ENCODE results near the gene PPP6R3. TPM values are rescaled to one million over a fixed set of nuclear protein-coding genes. Genes with fewer than 3 reads are reported as not detected.

Gene PPP6R3
- total RNA-seq, 2 donors from 2014 or later: 118 to 146 TPM

DNA sequence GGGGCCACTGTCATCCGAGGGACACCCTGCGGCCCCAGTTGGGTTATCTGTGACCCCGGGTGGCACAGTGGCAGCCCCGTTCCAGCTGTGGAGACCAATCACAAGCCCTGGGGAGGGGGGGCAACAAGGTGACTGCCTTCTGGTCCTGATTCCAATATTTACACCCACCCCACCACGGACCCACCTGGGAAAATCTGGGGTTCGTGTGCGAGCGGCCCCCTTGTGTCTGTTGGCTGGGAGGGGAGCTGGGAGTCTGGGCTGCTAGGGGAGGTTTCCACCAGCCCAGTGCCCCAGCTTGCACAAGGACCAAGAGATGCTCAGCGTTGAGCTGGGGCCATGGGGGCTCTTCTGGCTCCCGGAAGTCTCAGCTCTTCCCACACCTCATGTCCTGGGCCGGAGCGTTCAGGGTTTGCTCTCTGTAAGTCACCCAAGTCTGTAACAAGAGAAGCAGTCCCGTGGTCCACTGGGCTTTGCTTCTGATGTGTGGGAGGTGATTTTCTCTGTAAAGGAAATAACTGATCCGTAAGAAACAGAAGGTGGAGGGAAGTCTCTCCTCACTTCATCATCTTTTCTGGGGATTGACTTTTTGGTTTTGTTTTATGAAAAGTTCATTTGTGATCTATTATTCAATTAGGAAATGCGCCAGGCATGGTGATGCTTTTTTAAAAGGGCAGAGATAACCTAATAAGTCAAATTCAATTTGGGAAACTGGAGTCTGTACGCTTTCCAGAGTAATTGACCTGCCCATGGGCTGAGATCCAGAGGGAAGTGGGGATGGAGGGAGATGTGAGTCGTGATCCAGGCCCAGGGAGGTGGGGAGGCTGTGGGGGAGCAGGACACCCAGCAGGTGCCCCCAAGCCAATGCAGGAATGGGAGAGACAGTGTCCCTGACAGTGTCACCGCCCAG, 201.4 kb downstream of the PPP6R3 start:
- Histone ChIP-seq H3K4me3 (no peak overlapping the region), H3K4me1 (replicated peaks) (peaks cover 2% of the 10 kb centered on the region), H3K9me3 (no peaks in the 10 kb centered on the region), H3K36me3 (no peaks in the 10 kb centered on the region), H3K27me3 (replicated peaks; ENCODE audit: insufficient read depth) (no peaks in the 10 kb centered on the region), H3K27ac (no peak overlapping the region)
- no peak for DNase-seq (ENCODE audit: low spot score)
- TF ChIP-seq POLR2A (IDR thresholded peaks at IDR 0.05) (no peak), POLR2AphosphoS5 (IDR thresholded peaks at IDR 0.05) (no peak)
- TF ChIP-seq, protein P1, sequence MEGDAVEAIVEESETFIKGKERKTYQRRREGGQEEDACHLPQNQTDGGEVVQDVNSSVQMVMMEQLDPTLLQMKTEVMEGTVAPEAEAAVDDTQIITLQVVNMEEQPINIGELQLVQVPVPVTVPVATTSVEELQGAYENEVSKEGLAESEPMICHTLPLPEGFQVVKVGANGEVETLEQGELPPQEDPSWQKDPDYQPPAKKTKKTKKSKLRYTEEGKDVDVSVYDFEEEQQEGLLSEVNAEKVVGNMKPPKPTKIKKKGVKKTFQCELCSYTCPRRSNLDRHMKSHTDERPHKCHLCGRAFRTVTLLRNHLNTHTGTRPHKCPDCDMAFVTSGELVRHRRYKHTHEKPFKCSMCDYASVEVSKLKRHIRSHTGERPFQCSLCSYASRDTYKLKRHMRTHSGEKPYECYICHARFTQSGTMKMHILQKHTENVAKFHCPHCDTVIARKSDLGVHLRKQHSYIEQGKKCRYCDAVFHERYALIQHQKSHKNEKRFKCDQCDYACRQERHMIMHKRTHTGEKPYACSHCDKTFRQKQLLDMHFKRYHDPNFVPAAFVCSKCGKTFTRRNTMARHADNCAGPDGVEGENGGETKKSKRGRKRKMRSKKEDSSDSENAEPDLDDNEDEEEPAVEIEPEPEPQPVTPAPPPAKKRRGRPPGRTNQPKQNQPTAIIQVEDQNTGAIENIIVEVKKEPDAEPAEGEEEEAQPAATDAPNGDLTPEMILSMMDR (IDR thresholded peaks at IDR 0.05): no peak
- intact Hi-C loops (cut with DNase I): no loop called here
- 86% methylated on average over 17 of the region's 18 CpGs for WGBS

DNA sequence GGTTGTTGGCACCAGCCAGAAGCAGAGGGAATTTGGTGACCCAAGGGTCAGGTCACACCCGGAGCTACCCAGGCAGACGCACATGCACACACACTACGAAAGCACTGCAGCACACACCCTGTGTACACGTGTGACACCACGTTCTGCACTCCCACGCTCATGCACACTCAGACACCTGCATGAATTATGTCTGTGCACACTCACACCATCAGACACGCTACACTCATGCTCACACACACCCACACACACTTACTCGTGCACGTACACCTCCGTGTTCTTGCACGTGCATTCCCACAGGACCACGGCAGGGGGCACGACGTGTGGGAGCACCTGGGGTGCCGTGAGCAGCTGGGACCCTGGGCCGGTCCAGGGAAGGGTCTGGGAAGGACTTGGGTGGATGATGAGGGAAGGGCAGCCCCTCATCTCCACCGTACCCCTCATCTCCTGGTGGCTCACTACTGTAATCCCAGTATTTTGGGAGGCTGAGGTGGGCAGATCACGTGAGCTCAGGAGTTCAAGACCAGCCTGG, 203.0 kb downstream of the PPP6R3 start:
- 92% methylated on average over 18 of the region's 18 CpGs for WGBS
- Histone ChIP-seq H3K27me3 (replicated peaks; ENCODE audit: insufficient read depth) (no peaks in the 10 kb centered on the region), H3K36me3 (no peaks in the 10 kb centered on the region), H3K4me1 (replicated peaks) (peaks cover 2% of the 10 kb centered on the region), H3K27ac (no peak overlapping the region), H3K4me3 (no peak overlapping the region), H3K9me3 (no peaks in the 10 kb centered on the region)
- no peak for DNase-seq (ENCODE audit: low spot score)
- intact Hi-C loops (cut with DNase I): no loop called here
- TF ChIP-seq, protein P1 (IDR thresholded peaks at IDR 0.05): no peak

DNA sequence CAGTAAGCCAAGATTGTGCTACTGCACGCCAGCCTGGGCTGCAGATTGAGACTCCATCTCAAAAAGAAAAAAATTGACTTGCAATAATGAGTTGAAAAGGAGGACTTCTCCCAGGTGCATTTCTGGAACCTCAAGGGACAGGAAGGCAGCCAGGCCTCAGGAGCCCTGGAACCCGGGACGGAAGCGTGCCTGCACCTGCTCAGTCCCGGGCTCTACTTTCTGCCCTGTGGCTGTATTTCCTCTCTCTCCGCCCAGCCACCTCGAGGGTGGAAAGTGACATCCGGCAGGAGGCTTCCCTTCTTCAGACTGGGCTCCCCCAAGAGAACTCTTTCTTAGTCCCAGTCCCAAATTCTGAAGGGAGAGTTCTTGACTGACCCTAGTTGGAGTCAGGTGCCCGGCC, 203.6 kb downstream of the PPP6R3 start:
- no peaks in the 10 kb centered on the region for H3K9me3 ChIP-seq
- H3K27ac ChIP-seq: no peak overlapping the region
- 79% methylated on average over 9 of the region's 9 CpGs for WGBS
- no peaks in the 10 kb centered on the region for H3K36me3 ChIP-seq
- TF ChIP-seq, protein P1 (IDR thresholded peaks at IDR 0.05): no peak
- TF ChIP-seq POLR2AphosphoS5 (IDR thresholded peaks at IDR 0.05): no peak
- TF ChIP-seq POLR2A (IDR thresholded peaks at IDR 0.05): no peak
- DNase-seq (ENCODE audit: low spot score): no peak
- no peaks in the 10 kb centered on the region for H3K27me3 ChIP-seq (replicated peaks; ENCODE audit: insufficient read depth)
- peaks cover 2% of the 10 kb centered on the region for H3K4me1 ChIP-seq (replicated peaks)
- intact Hi-C loops (cut with DNase I): no loop called here
- H3K4me3 ChIP-seq: no peak overlapping the region

- Histone ChIP-seq H3K27ac (no peak overlapping the region), H3K4me1 (replicated peaks) (no peaks in the 10 kb centered on the region), H3K4me3 (no peak overlapping the region), H3K36me3 (no peaks in the 10 kb centered on the region), H3K27me3 (replicated peaks; ENCODE audit: insufficient read depth) (no peaks in the 10 kb centered on the region), H3K9me3 (no peaks in the 10 kb centered on the region)
- 97% methylated on average over 7 of the region's 7 CpGs for WGBS
- intact Hi-C loops (cut with DNase I): no loop called here
- no peak for DNase-seq (ENCODE audit: low spot score)
- TF ChIP-seq POLR2A (IDR thresholded peaks at IDR 0.05) (no peak), POLR2AphosphoS5 (IDR thresholded peaks at IDR 0.05) (no peak)
- TF ChIP-seq, protein P1 (IDR thresholded peaks at IDR 0.05): no peak
Measured at GRCh38 chr11:68664906-68665305, 204.4 kb downstream of the PPP6R3 start.

Small RNAs within 50 kb of the gene (small RNA-seq; reads per million reads assigned to genes)
- gene NDUFA3P2: 0 reads per million in 2 donors

Other genes starting within 250 kb of the PPP6R3 start
- 10 to 100 TPM; 41.0 to 57.7 TPM for gene KMT5B, start 247.5 kb upstream of the PPP6R3 start, total RNA-seq
- 10 to 100 TPM; 25.1 to 61.0 TPM for gene C11orf24, start 188.8 kb upstream of the PPP6R3 start, total RNA-seq
- gene LRP5, start 148.2 kb upstream of the PPP6R3 start, total RNA-seq: 10 to 100 TPM; 48.3 to 57.1 TPM
- gene GAL, start 223.8 kb downstream of the PPP6R3 start, total RNA-seq: 1 to 10 TPM; 1.1 to 4.8 TPM